Panc1 (cell line): ENCODE results near the gene GRHL3.

ENCODE experiments used
- POLR2AphosphoS5 ChIP-seq: IDR thresholded peaks from 2 replicates; pipeline ENCODE4 v1.6.1; 2012; ENCODE audit warnings: mild to moderate bottlenecking, low read depth, low read length, moderate library complexity
- SIN3A ChIP-seq: IDR thresholded peaks from 2 replicates; pipeline ENCODE4 v1.6.1; 2012; ENCODE audit warnings: low read depth, mild to moderate bottlenecking, low read length, moderate library complexity, borderline replicate concordance; ENCODE audit not compliant: insufficient read depth
- TF ChIP-seq, protein P1 (sequence below): fragments of 450-650 bp; IDR thresholded peaks from 2 replicates; pipeline ENCODE4 v1.5.1; 2017; ENCODE audit warnings: mild to moderate bottlenecking
- TF ChIP-seq, protein P2 (sequence below), 2 experiments: IDR thresholded peaks; 2 replicates each; pipeline ENCODE4 v1.6.1; 2011 to 2012; ENCODE audit warnings: low read depth in 2 of 2, control low read depth in 1 of 2, low read length in 1 of 2, mild to moderate bottlenecking in 1 of 2, moderate library complexity in 1 of 2; ENCODE audit not compliant: insufficient read depth in 1 of 2

DNA sequence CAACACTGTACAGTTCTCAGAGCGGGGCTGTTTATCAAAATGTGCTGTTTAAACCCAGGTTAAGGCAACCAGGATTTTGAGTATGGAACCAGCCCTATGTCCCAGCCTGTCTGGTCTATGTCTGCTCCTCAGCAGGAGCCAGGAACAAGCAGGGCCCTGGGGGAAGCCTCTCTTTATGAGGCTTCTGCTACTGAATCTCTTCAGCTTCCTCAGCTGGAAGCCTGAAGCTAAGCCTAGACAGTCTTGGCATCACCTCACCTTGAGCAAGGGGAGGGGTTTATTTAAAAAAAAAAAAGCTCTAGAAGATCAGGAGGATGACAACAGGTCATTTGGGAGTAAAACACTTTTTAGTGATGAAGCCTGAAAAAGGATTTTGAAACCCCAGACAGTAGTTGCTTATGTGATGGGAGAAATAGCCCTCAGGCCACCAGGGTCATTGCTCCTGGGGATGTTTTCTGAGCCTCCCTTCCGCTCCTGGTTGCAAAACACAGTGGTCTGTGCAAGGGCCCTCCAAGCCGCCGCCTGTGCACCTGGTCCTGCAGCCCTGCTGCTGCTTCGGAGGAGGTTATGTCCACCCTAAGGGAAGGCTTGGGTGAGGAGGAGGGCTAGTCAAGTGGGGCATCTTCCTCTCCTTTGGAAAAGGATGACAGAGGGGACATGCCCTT lies 21.8 kb upstream of the GRHL3 start:
- TF ChIP-seq, protein P1, sequence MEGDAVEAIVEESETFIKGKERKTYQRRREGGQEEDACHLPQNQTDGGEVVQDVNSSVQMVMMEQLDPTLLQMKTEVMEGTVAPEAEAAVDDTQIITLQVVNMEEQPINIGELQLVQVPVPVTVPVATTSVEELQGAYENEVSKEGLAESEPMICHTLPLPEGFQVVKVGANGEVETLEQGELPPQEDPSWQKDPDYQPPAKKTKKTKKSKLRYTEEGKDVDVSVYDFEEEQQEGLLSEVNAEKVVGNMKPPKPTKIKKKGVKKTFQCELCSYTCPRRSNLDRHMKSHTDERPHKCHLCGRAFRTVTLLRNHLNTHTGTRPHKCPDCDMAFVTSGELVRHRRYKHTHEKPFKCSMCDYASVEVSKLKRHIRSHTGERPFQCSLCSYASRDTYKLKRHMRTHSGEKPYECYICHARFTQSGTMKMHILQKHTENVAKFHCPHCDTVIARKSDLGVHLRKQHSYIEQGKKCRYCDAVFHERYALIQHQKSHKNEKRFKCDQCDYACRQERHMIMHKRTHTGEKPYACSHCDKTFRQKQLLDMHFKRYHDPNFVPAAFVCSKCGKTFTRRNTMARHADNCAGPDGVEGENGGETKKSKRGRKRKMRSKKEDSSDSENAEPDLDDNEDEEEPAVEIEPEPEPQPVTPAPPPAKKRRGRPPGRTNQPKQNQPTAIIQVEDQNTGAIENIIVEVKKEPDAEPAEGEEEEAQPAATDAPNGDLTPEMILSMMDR: no peak
- TF ChIP-seq SIN3A: no peak
- no peak for TF ChIP-seq POLR2AphosphoS5
- TF ChIP-seq, protein P2, sequence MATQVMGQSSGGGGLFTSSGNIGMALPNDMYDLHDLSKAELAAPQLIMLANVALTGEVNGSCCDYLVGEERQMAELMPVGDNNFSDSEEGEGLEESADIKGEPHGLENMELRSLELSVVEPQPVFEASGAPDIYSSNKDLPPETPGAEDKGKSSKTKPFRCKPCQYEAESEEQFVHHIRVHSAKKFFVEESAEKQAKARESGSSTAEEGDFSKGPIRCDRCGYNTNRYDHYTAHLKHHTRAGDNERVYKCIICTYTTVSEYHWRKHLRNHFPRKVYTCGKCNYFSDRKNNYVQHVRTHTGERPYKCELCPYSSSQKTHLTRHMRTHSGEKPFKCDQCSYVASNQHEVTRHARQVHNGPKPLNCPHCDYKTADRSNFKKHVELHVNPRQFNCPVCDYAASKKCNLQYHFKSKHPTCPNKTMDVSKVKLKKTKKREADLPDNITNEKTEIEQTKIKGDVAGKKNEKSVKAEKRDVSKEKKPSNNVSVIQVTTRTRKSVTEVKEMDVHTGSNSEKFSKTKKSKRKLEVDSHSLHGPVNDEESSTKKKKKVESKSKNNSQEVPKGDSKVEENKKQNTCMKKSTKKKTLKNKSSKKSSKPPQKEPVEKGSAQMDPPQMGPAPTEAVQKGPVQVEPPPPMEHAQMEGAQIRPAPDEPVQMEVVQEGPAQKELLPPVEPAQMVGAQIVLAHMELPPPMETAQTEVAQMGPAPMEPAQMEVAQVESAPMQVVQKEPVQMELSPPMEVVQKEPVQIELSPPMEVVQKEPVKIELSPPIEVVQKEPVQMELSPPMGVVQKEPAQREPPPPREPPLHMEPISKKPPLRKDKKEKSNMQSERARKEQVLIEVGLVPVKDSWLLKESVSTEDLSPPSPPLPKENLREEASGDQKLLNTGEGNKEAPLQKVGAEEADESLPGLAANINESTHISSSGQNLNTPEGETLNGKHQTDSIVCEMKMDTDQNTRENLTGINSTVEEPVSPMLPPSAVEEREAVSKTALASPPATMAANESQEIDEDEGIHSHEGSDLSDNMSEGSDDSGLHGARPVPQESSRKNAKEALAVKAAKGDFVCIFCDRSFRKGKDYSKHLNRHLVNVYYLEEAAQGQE (IDR thresholded peaks at IDR 0.05; ENCODE audit: insufficient read depth in 1 of 2, low read depth in 2 of 2, low read length in 1 of 2): no peak
